Ovary (tissue), 9 donors: Measurements from ENCODE around the gene WDFY4. TPM values are rescaled to one million over a fixed set of nuclear protein-coding genes. Genes with fewer than 3 reads are reported as not detected.

ENCODE experiments used
- DNase-seq, 5 donors: peaks; one replicate each; pipeline ENCODE4 v3.0.0-alpha.2; 2019 to 2020
- H3K27ac ChIP-seq, 2 donors: fragments of 200-600 bp; one replicate each; pipeline versions ENCODE4 v1.5.1 to v1.8.0; 2019 to 2022
- H3K27me3 ChIP-seq: fragments of 200-600 bp; one replicate; pipeline ENCODE4 v1.8.0; 2022
- H3K36me3 ChIP-seq: fragments of 200-600 bp; sonication (generic); one replicate; pipeline ENCODE4 v1.5.1; 2019
- H3K4me1 ChIP-seq: one replicate; pipeline ENCODE4 v1.8.1; 2013; ENCODE audit warnings: mild to moderate bottlenecking, moderate library complexity; ENCODE audit not compliant: insufficient read depth
- H3K4me3 ChIP-seq: fragments of 200-600 bp; sonication (generic); one replicate; pipeline ENCODE4 v1.5.1; 2017
- H3K9me3 ChIP-seq, 2 donors: fragments of 200-600 bp in 1 of 2; sonication (generic) in 1 of 2; one replicate each; pipeline versions ENCODE4 v1.5.1 to v1.8.1; 2013 to 2019; ENCODE audit warnings: mild to moderate bottlenecking in 1 of 2, moderate library complexity in 1 of 2
- CTCF ChIP-seq, 3 donors: fragments of 450-650 bp in 2 of 3; fragments of 200-600 bp in 1 of 3; IDR thresholded peaks; one replicate each; pipeline versions ENCODE4 v1.5.1 to v1.8.0; 2016 to 2022; ENCODE audit warnings: antibody characterized with exemption in 3 of 3, mild to moderate bottlenecking in 1 of 3
- EP300 ChIP-seq: sonication (generic); formaldehyde crosslinking; IDR thresholded peaks from one replicate; pipeline ENCODE4 v1.6.1; 2017; ENCODE audit warnings: antibody characterized with exemption
- POLR2A ChIP-seq: fragments of 450-650 bp; IDR thresholded peaks from one replicate; pipeline ENCODE4 v1.6.1; 2017; ENCODE audit warnings: antibody characterized with exemption, mild to moderate bottlenecking, moderate library complexity
- WGBS, 3 donors: extraction: QIAGEN DNeasy Blood & Tissue Kit in 1 of 3; methylation state at CpG; one replicate each; pipeline versions ENCODE4 v1.1.5 to v1.1.7; 2013 to 2017; 5-methylcytosine and 5-hydroxymethylcytosine counted together
- intact Hi-C, 4 donors: fragments of 100-400 bp; cut with DNase I; formaldehyde crosslinking; loops; one replicate each; pipeline versions ENCODE4 v1.11.0 to v1.15.1; 2022 to 2023
- polyA plus RNA-seq, 2 donors: library from polyadenylated mRNA; stranded (reverse); fragments of 200-250 nt in 1 of 2; fragments of 350-450 nt in 1 of 2; fragmentation: Illumina TruSeq in 1 of 2; extraction: RNeasy Lipid Tissue Mini Kit (QIAGEN cat#74804) in 1 of 2; gene quantifications; one replicate each; pipeline ENCODE4 v1.2.3, GENCODE V29; 2013 to 2014
- total RNA-seq, 7 donors: library from RNA; depleted of rRNA in 2 of 7; stranded (reverse); fragments of >200 nt in 2 of 7; fragmentation: NEBNext Ultra II Directional in 3 of 7; extraction: Animal tissue kit (Norgen Biotek cat#: 25700) in 3 of 7; gene quantifications; one replicate each; pipeline versions ENCODE4 v1.1.0 to v1.2.4, GENCODE V29; 2016 to 2023
- donor health status: DM: no; HTN: no; CAD: no; lungs with moderate emphysema.
- donor health status: DM: no; HTN: no; CAD: no.
- donor health status: Bipolar disorder and iron deficiency.
- donor health status: DM: yes; HTN: yes; CAD: no.
- donor health status: DM: no; HTN: no; CAD: no.
- donor health status: DM: yes; HTN: yes; CAD: no.

Gene WDFY4
- total and polyA plus RNA-seq, 9 donors = 0.54 to 4.2 (median 1.7) TPM

DNA sequence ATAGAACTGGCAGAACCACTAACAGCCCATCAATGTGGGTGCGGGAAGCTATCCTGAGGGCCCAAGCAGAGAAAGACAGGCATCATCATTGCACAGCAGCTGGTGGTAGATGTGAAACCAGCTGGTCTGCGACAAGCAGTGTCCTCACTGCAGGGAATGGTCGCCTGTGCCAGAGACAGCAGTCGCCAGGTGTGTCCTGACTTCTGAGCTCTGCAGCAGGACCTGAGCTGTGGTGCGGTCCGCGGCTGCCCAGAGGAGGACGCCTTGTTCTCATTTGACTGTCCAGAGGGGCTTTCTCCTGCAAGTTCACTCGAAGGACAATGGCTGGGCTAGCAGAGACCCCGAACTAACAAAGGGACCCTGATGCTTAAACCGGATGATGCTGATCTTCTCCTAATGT lies 157.6 kb downstream of the WDFY4 start:
- 92 to 95% (median 94%) methylated on average over 11 of the region's 11 CpGs for WGBS, 3 donors
- no peak overlapping the region for H3K4me3 ChIP-seq

GRCh38 chr10:48843198-48843597 lies 158.5 kb downstream of the WDFY4 start:
- Histone ChIP-seq H3K36me3 (no peaks in the 10 kb centered on the region), H3K4me3 (no peak overlapping the region), H3K27ac (no peak overlapping the region), H3K27me3 (no peaks in the 10 kb centered on the region), H3K4me1 (no peaks in the 10 kb centered on the region), H3K9me3 (no peaks in the 10 kb centered on the region)
- TF ChIP-seq EP300 (no peak), POLR2A (no peak), CTCF (IDR thresholded peaks at IDR 0.05) (no peak)
- no peak for DNase-seq
- intact Hi-C loops = no loop called here

More for the DNA sequence above, 157.6 kb downstream of the WDFY4 start:
- intact Hi-C loops = no loop called here
- TF ChIP-seq POLR2A = no peak
- no peak for TF ChIP-seq CTCF (IDR thresholded peaks at IDR 0.05)
- H3K36me3 ChIP-seq = no peaks in the 10 kb centered on the region
- H3K27me3 ChIP-seq = no peaks in the 10 kb centered on the region
- no peak for DNase-seq
- H3K27ac ChIP-seq = no peak overlapping the region
- no peaks in the 10 kb centered on the region for H3K9me3 ChIP-seq
- H3K4me1 ChIP-seq = no peaks in the 10 kb centered on the region

GRCh38 chr10:48844616-48845015 lies 159.9 kb downstream of the WDFY4 start:
- TF ChIP-seq CTCF (IDR thresholded peaks at IDR 0.05) (no peak), EP300 (no peak), POLR2A (no peak)
- Histone ChIP-seq H3K36me3 (no peaks in the 10 kb centered on the region), H3K4me3 (no peak overlapping the region), H3K27me3 (no peaks in the 10 kb centered on the region), H3K9me3 (no peaks in the 10 kb centered on the region), H3K27ac (no peak overlapping the region), H3K4me1 (no peaks in the 10 kb centered on the region)
- intact Hi-C loops = no loop called here
- no peak for DNase-seq
- 65 to 73% (median 72%) methylated on average over 3 of the region's 3 CpGs for WGBS, 3 donors

DNA sequence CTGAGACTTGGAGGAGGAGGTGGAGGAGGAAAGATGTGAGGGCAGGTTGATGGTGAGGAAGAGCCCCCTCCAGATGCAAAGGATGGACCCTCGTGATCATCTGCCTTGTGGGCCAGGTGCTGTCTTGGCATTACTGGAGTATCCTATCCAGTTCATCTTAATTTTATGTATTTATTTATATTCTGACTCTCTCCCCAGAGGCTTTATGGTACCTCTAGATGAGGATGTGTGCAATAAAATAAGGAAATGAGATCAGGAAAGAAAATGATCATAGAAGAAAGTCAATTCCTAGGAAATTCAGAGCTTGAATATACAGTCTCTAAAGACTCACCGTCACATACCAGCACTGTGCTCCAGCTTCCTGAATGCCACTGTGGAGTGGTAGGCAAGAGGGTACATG lies 160.8 kb downstream of the WDFY4 start:
- H3K9me3 ChIP-seq = no peaks in the 10 kb centered on the region
- H3K4me3 ChIP-seq = no peak overlapping the region
- no peak overlapping the region for H3K27ac ChIP-seq
- no peaks in the 10 kb centered on the region for H3K36me3 ChIP-seq
- H3K4me1 ChIP-seq = no peaks in the 10 kb centered on the region
- 87 to 89% (median 87%) methylated on average over 2 of the region's 2 CpGs for WGBS, 3 donors
- intact Hi-C loops = no loop called here
- no peak for DNase-seq
- no peak for TF ChIP-seq POLR2A
- TF ChIP-seq EP300 = no peak
- no peak for TF ChIP-seq CTCF (IDR thresholded peaks at IDR 0.05)
- H3K27me3 ChIP-seq = no peaks in the 10 kb centered on the region

GRCh38 chr10:48847691-48848090 lies 163.0 kb downstream of the WDFY4 start:
- TF ChIP-seq POLR2A = no peak
- TF ChIP-seq EP300 = no peak
- TF ChIP-seq CTCF (IDR thresholded peaks at IDR 0.05) = no peak

More at GRCh38 chr10:48847691-48848090, 163.0 kb downstream of the WDFY4 start:
- H3K4me1 ChIP-seq = no peaks in the 10 kb centered on the region
- no peaks in the 10 kb centered on the region for H3K9me3 ChIP-seq
- no peak for DNase-seq
- no peaks in the 10 kb centered on the region for H3K36me3 ChIP-seq
- intact Hi-C loops = no loop called here
- H3K27me3 ChIP-seq = no peaks in the 10 kb centered on the region
- no peak overlapping the region for H3K4me3 ChIP-seq
- no peak overlapping the region for H3K27ac ChIP-seq
- 92 to 96% (median 95%) methylated on average over 5 of the region's 5 CpGs for WGBS, 3 donors
